Parathyroid adenoma (tissue), 2 donors: ENCODE measurements around the gene FOXD4L6.
A peak's percentile ranks its signal among the peaks of the same experiment; 100 is the strongest.
"Not testable (repeated sequence)": the region's sequence is repeated elsewhere in the genome, so short reads cannot be mapped to it uniquely, and the experiment has no call there.

Source experiments
- H2AFZ ChIP-seq: fragments of 300-600 bp; sonication (generic); one replicate; pipeline ENCODE4 v1.7.0; 2017; ENCODE audit warnings: antibody characterized with exemption, mild to moderate bottlenecking
- H3K27ac ChIP-seq: fragments of 300-600 bp; sonication (generic); one replicate; pipeline ENCODE4 v1.7.0; 2017
- H3K27me3 ChIP-seq: fragments of 300-600 bp; sonication (generic); one replicate; pipeline ENCODE4 v1.7.0; 2017; ENCODE audit warnings: low read length; ENCODE audit not compliant: control insufficient read depth, insufficient read depth
- H3K36me3 ChIP-seq: fragments of 300-600 bp; sonication (generic); one replicate; pipeline ENCODE4 v1.7.0; 2017; ENCODE audit warnings: low read length; ENCODE audit not compliant: control insufficient read depth, insufficient read depth
- H3K4me1 ChIP-seq: fragments of 300-600 bp; sonication (generic); one replicate; pipeline ENCODE4 v1.7.0; 2017; ENCODE audit warnings: control low read depth
- H3K4me2 ChIP-seq: fragments of 300-600 bp; sonication (generic); one replicate; pipeline ENCODE4 v1.7.0; 2017; ENCODE audit warnings: low read length
- H3K4me3 ChIP-seq: fragments of 300-600 bp; sonication (generic); one replicate; pipeline ENCODE4 v1.7.0; 2017; ENCODE audit warnings: low read depth, low read length
- H3K79me2 ChIP-seq: fragments of 300-600 bp; sonication (generic); one replicate; pipeline ENCODE4 v1.7.0; 2017; ENCODE audit warnings: control low read depth
- H3K9ac ChIP-seq: fragments of 300-600 bp; sonication (generic); one replicate; pipeline ENCODE4 v1.7.0; 2017; ENCODE audit warnings: mild to moderate bottlenecking
- H3K9me3 ChIP-seq: fragments of 300-600 bp; sonication (generic); one replicate; pipeline ENCODE4 v1.7.0; 2017; ENCODE audit warnings: low read length; ENCODE audit not compliant: control insufficient read depth
- CTCF ChIP-seq: fragments of 300-600 bp; sonication (generic); IDR thresholded peaks from one replicate; pipeline ENCODE4 v1.7.0; 2017; ENCODE audit warnings: antibody characterized with exemption, mild to moderate bottlenecking
- donor health status: primary hyperparathyroidism.

FOXD4L6 gene

GRCh38 chr9:41098759-41099158 lies 29.7 kb downstream of the FOXD4L6 start:
- not testable (repeated sequence) for H2AFZ ChIP-seq, H3K36me3 ChIP-seq, H3K27ac ChIP-seq, H3K27me3 ChIP-seq, H3K4me3 ChIP-seq, H3K9ac ChIP-seq, H3K9me3 ChIP-seq, H3K4me2 ChIP-seq, H3K79me2 ChIP-seq, H3K4me1 ChIP-seq

GRCh38 chr9:41095060-41095459 lies 33.4 kb downstream of the FOXD4L6 start:
- not testable (repeated sequence) for H3K36me3 ChIP-seq, H3K4me1 ChIP-seq, H2AFZ ChIP-seq, H3K27ac ChIP-seq, H3K9ac ChIP-seq, H3K27me3 ChIP-seq, H3K4me2 ChIP-seq, H3K4me3 ChIP-seq, H3K9me3 ChIP-seq, H3K79me2 ChIP-seq

GRCh38 chr9:41094010-41094773 lies 34.3 kb downstream of the FOXD4L6 start:
- not testable (repeated sequence) for H3K9me3 ChIP-seq

GRCh38 chr9:41090922-41091321 lies 37.6 kb downstream of the FOXD4L6 start:
- not testable (repeated sequence) for H3K27ac ChIP-seq, H3K27me3 ChIP-seq, H3K36me3 ChIP-seq, H3K4me3 ChIP-seq, H3K9ac ChIP-seq, H3K4me2 ChIP-seq, H3K79me2 ChIP-seq, H3K4me1 ChIP-seq, H3K9me3 ChIP-seq, H2AFZ ChIP-seq

More at GRCh38 chr9:41094010-41094773, 34.3 kb downstream of the FOXD4L6 start:
- H3K79me2 ChIP-seq, H3K9ac ChIP-seq, H3K4me3 ChIP-seq, H3K27me3 ChIP-seq, H2AFZ ChIP-seq, H3K4me1 ChIP-seq, H3K4me2 ChIP-seq, H3K27ac ChIP-seq, H3K36me3 ChIP-seq: not testable (repeated sequence)

- H3K9ac ChIP-seq, result not testable (repeated sequence)
These were observed 38.1 kb downstream of the FOXD4L6 start for GRCh38 chr9:41090386-41090785.

GRCh38 chr9:41088450-41089059 lies 39.9 kb downstream of the FOXD4L6 start:
- H3K79me2 ChIP-seq, H3K4me2 ChIP-seq, H3K4me1 ChIP-seq, H3K4me3 ChIP-seq, H3K27me3 ChIP-seq, H3K9me3 ChIP-seq, H3K36me3 ChIP-seq, H2AFZ ChIP-seq, H3K27ac ChIP-seq, H3K9ac ChIP-seq: not testable (repeated sequence)
- TF ChIP-seq CTCF, result peak; percentile 27

More at GRCh38 chr9:41090386-41090785, 38.1 kb downstream of the FOXD4L6 start:
- H3K36me3 ChIP-seq, H3K4me1 ChIP-seq, H3K4me3 ChIP-seq, H3K27ac ChIP-seq, H2AFZ ChIP-seq, H3K27me3 ChIP-seq, H3K79me2 ChIP-seq, H3K4me2 ChIP-seq, H3K9me3 ChIP-seq: not testable (repeated sequence)

GRCh38 chr9:41087929-41088328 lies 40.6 kb downstream of the FOXD4L6 start:
- not testable (repeated sequence) for H3K36me3 ChIP-seq, H3K9me3 ChIP-seq, H3K4me2 ChIP-seq, H3K4me3 ChIP-seq, H3K4me1 ChIP-seq, H3K79me2 ChIP-seq, H2AFZ ChIP-seq, H3K27ac ChIP-seq, H3K27me3 ChIP-seq, H3K9ac ChIP-seq

- H3K4me1 ChIP-seq, H3K27ac ChIP-seq, H3K36me3 ChIP-seq, H3K79me2 ChIP-seq, H3K4me3 ChIP-seq, H2AFZ ChIP-seq, H3K9me3 ChIP-seq, H3K27me3 ChIP-seq, H3K9ac ChIP-seq, H3K4me2 ChIP-seq: not testable (repeated sequence)
These were observed 41.2 kb downstream of the FOXD4L6 start for GRCh38 chr9:41087157-41087780.

- H3K27me3 ChIP-seq, H3K9me3 ChIP-seq, H3K27ac ChIP-seq: not testable (repeated sequence)
These were observed 41.8 kb downstream of the FOXD4L6 start for GRCh38 chr9:41086685-41087084.

GRCh38 chr9:41086215-41086614 lies 42.3 kb downstream of the FOXD4L6 start:
- H3K4me1 ChIP-seq, H3K9ac ChIP-seq, H3K27me3 ChIP-seq, H2AFZ ChIP-seq, H3K9me3 ChIP-seq, H3K79me2 ChIP-seq, H3K36me3 ChIP-seq, H3K4me3 ChIP-seq, H3K27ac ChIP-seq, H3K4me2 ChIP-seq: not testable (repeated sequence)

More at GRCh38 chr9:41086685-41087084, 41.8 kb downstream of the FOXD4L6 start:
- not testable (repeated sequence) for H3K4me1 ChIP-seq, H3K4me2 ChIP-seq, H3K9ac ChIP-seq, H2AFZ ChIP-seq, H3K79me2 ChIP-seq, H3K4me3 ChIP-seq, H3K36me3 ChIP-seq
